K562 (cell line): Measurements from ENCODE around the gene DCTN5. TPM values are rescaled to one million over a fixed set of nuclear protein-coding genes. Genes with fewer than 3 reads are reported as not detected.

Experiments
- E2F6 ChIP-seq, 2 experiments: IDR thresholded peaks; 2 replicates each; pipeline ENCODE4 v1.6.1; 2011; ENCODE audit warnings: borderline replicate concordance in 1 of 2, control low read depth in 1 of 2, low read depth in 1 of 2, low read length in 1 of 2, mild to moderate bottlenecking in 1 of 2, mixed read lengths in 1 of 2, moderate library complexity in 1 of 2; ENCODE audit not compliant: insufficient read depth in 1 of 2, insufficient read length in 1 of 2, poor library complexity in 1 of 2, severe bottlenecking in 1 of 2; ENCODE audit errors: extremely low read depth in 1 of 2
- EWSR1 ChIP-seq: fragments of 450-650 bp; IDR thresholded peaks from 2 replicates; pipeline ENCODE4 v1.6.1; 2018; ENCODE audit warnings: borderline replicate concordance, mild to moderate bottlenecking, low read depth, moderate library complexity; ENCODE audit not compliant: partially characterized antibody
- HMGN3 ChIP-seq: IDR thresholded peaks from 2 replicates; pipeline ENCODE4 v1.6.1; 2011; ENCODE audit warnings: borderline replicate concordance, low read depth, mild to moderate bottlenecking, mixed read lengths, low read length; ENCODE audit not compliant: insufficient read length; ENCODE audit errors: extremely low read depth
- HNRNPUL1 ChIP-seq: fragments of 200-400 bp; formaldehyde crosslinking; IDR thresholded peaks from 2 replicates; pipeline ENCODE4 v1.6.1; 2017; ENCODE audit warnings: low read length
- KAT2B ChIP-seq: IDR thresholded peaks from one replicate; pipeline ENCODE4 v1.6.1; 2012; ENCODE audit warnings: low read depth, mild to moderate bottlenecking, control low read depth, inconsistent platforms, low read length, moderate library complexity
- MITF ChIP-seq: IDR thresholded peaks from 2 replicates; pipeline ENCODE4 v1.6.1; 2014; ENCODE audit warnings: antibody characterized with exemption
- MLX ChIP-seq, 2 experiments: fragments of 450-650 bp in 1 of 2; sonication (generic) in 1 of 2; formaldehyde crosslinking; conservative IDR thresholded peaks; 2 replicates each; pipeline versions ENCODE4 v1.4.0 to v1.8.1; 2020 to 2022; ENCODE audit warnings: mild to moderate bottlenecking in 1 of 2, missing genetic modification reagents in 1 of 2
- NELFE ChIP-seq: IDR thresholded peaks from 2 replicates; pipeline ENCODE4 v1.6.1; 2011; ENCODE audit warnings: mild to moderate bottlenecking; ENCODE audit not compliant: insufficient read depth, insufficient read length
- STAG1 ChIP-seq: sonication (generic); formaldehyde crosslinking; IDR thresholded peaks from 2 replicates; pipeline ENCODE4 v1.5.0; 2020; ENCODE audit warnings: missing genetic modification reagents, borderline replicate concordance
- TBP ChIP-seq: optimal IDR thresholded peaks from 2 replicates; pipeline ENCODE3; 2011; ENCODE audit warnings: low read depth, low read length, improper control_type of control experiment
- THAP7 ChIP-seq: fragments of 250-450 bp; sonication (Bioruptor Pico); IDR thresholded peaks from 2 replicates; pipeline ENCODE4 v1.5.0; 2021
- ZFX ChIP-seq: sonication (generic); formaldehyde crosslinking; IDR thresholded peaks from 2 replicates; pipeline ENCODE4 v1.8.0; 2022; ENCODE audit warnings: mild to moderate bottlenecking, missing genetic modification reagents, moderate library complexity
- ZNF212 ChIP-seq: fragments of 450-650 bp; formaldehyde crosslinking; IDR thresholded peaks from 2 replicates; pipeline ENCODE4 v1.4.0; 2020; ENCODE audit warnings: mild to moderate bottlenecking
- ZNF277 ChIP-seq: fragments of 250-450 bp; sonication (Bioruptor Pico); IDR thresholded peaks from 2 replicates; pipeline ENCODE4 v1.8.0; 2022; ENCODE audit warnings: inconsistent platforms, mild to moderate bottlenecking, moderate library complexity, borderline replicate concordance
- ZNF41 ChIP-seq: fragments of 250-450 bp; sonication (Bioruptor Pico); conservative IDR thresholded peaks from 2 replicates; pipeline ENCODE4 v1.4.0; 2020; ENCODE audit warnings: mild to moderate bottlenecking
- ZNF707 ChIP-seq: fragments of 250-450 bp; sonication (Bioruptor Pico); conservative IDR thresholded peaks from 2 replicates; pipeline ENCODE4 v1.8.0; 2022; ENCODE audit warnings: inconsistent platforms, mild to moderate bottlenecking, moderate library complexity
- ZNF77 ChIP-seq: fragments of 250-450 bp; sonication (Bioruptor Pico); IDR thresholded peaks from 2 replicates; pipeline ENCODE4 v1.5.0; 2020
- polyA plus RNA-seq, 8 experiments: library from polyadenylated mRNA; depleted of rRNA in 4 of 8; stranded (reverse) in 5 of 8; unstranded in 3 of 8; fragments of >200 nt; fragmentation: Nextera tagmentation in 2 of 8; fragmentation: Illumina TruSeq in 1 of 8; extraction: Ambion mirVana in 2 of 8; extraction: Trizol in 1 of 8; gene quantifications; 2 replicates each; pipeline versions ENCODE4 v1.2.1 to v1.2.3, GENCODE V29; 2011 to 2014; ENCODE audit warnings: inconsistent platforms in 1 of 8, missing spikeins in 1 of 8
- total RNA-seq, 7 experiments: library from RNA; depleted of rRNA in 6 of 7; stranded (reverse); fragments of >200 nt in 6 of 7; fragmentation: Illumina TruSeq in 2 of 7; extraction: Trizol in 2 of 7; gene quantifications; 2 replicates each; pipeline versions ENCODE4 v1.2.1 to v1.2.3, GENCODE V29; 2011 to 2021; ENCODE audit warnings: low replicate concordance in 1 of 7

Gene DCTN5
- total and polyA plus RNA-seq, 9 of the 15 experiments (the other 6 are each of a cell fraction or from before 2014, with no cell fraction given), result 35.8 to 149 (median 75.9) TPM

- no peak for TF ChIP-seq ZNF212 (CRISPR knock-in tag)
- TF ChIP-seq NELFE, result no peak
- no peak for TF ChIP-seq ZNF707 (CRISPR knock-in tag)
- TF ChIP-seq TBP, result no peak
- no peak for TF ChIP-seq HNRNPUL1
- TF ChIP-seq ZNF41 (CRISPR knock-in tag), result no peak
- no peak for TF ChIP-seq KAT2B
- TF ChIP-seq E2F6 (IDR thresholded peaks at IDR 0.05; ENCODE audit: borderline replicate concordance in 1 of 2, extremely low read depth in 1 of 2, insufficient read depth in 1 of 2, insufficient read length in 1 of 2, low read depth in 1 of 2, low read length in 1 of 2, poor library complexity in 1 of 2, severe bottlenecking in 1 of 2), result no peak
- TF ChIP-seq STAG1 (CRISPR knock-in tag), result no peak
- TF ChIP-seq THAP7 (CRISPR knock-in tag), result no peak
- TF ChIP-seq MLX (CRISPR knock-in tag; conservative IDR thresholded peaks at IDR 0.05), result no peak
- no peak for TF ChIP-seq ZNF77
- no peak for TF ChIP-seq MITF
- TF ChIP-seq HMGN3, result no peak
- TF ChIP-seq ZFX, result no peak
- no peak for TF ChIP-seq ZNF277 (CRISPR knock-in tag)
- no peak for TF ChIP-seq EWSR1
Measured at GRCh38 chr16:23667355-23667659, 26.0 kb downstream of the DCTN5 start (continued).
